K562 (cell line): ENCODE data around the gene DESI2. TPM values are rescaled to one million over a fixed set of nuclear protein-coding genes. Genes with fewer than 3 reads are reported as not detected.

Source experiments
- ATAC-seq: fragments of 200-7000 bp; cut with Tn5 transposase; 3 replicates; pipeline ENCODE4 v1.9.1; 2020; ENCODE audit warnings: moderate library complexity
- BruUV-seq: library from RNA; stranded (reverse); fragments of 400-500 nt; replicated peaks from 2 replicates; lab custom pipeline; 2021; lab: Mats Ljungman, UMichigan
- CTCF ChIA-PET: fragments of 300-600 bp; formaldehyde crosslinking; extraction: SDS; loops from one replicate; lab custom pipeline; 2021; ENCODE audit warnings: low intra/inter-chr PET ratio; lab: Yijun Ruan, JAX
- POLR2A ChIA-PET: fragments of 300-600, 350-650 bp; sonication (Branson Sonifier 250); formaldehyde crosslinking; extraction: SDS; loops from one replicate; lab custom pipeline; 2021; ENCODE audit warnings: antibody characterized with exemption, inconsistent platforms; lab: Yijun Ruan, JAX
- DNase-seq, 4 experiments: peaks; one replicate each; pipeline versions ENCODE4 v3.0.0 to v3.0.0-alpha.2; 2011 to 2018; ENCODE audit warnings: low spot score in 3 of 4, mixed read lengths in 3 of 4; ENCODE audit errors: extremely low read depth in 1 of 4
- FAIRE-seq: peaks from 2 replicates; lab custom pipeline; 2011; peaks lifted over from hg19 to GRCh38; lab: Jason Lieb, UNC
- H2AFZ ChIP-seq: 2 replicates; pipeline ENCODE4 v1.6.0; 2011; ENCODE audit warnings: low read depth, low read length, control low read depth, inconsistent platforms
- H3K27ac ChIP-seq: fragments of 200-600 bp; 3 replicates; pipeline ENCODE4 v1.8.0; 2011; ENCODE audit warnings: low read depth, mild to moderate bottlenecking, control low read depth, inconsistent platforms, low read length, moderate library complexity, mixed read lengths; ENCODE audit errors: extremely low read depth
- H3K27me3 ChIP-seq, 2 experiments: fragments of 300-600 bp in 1 of 2; 2 replicates in 1 of 2; 3 replicates in 1 of 2; pipeline versions ENCODE4 v1.6.0 to v1.8.0; 2011; ENCODE audit warnings: inconsistent platforms in 2 of 2, low read length in 2 of 2, mild to moderate bottlenecking in 1 of 2, mixed read lengths in 1 of 2, moderate library complexity in 1 of 2; ENCODE audit not compliant: control insufficient read depth in 2 of 2, insufficient read depth in 2 of 2
- H3K36me3 ChIP-seq: fragments of 300-600 bp; 3 replicates; pipeline ENCODE4 v1.8.0; 2011; ENCODE audit warnings: mild to moderate bottlenecking, low read length, inconsistent platforms; ENCODE audit not compliant: control insufficient read depth, insufficient read depth
- H3K4me1 ChIP-seq, 2 experiments: fragments of 200-600 bp in 1 of 2; replicated peaks in 1 of 2; 2 replicates in 1 of 2; 3 replicates in 1 of 2; pipeline versions ENCODE4 v1.5.1 to v1.8.0; 2011; ENCODE audit warnings: inconsistent platforms in 2 of 2, low read length in 2 of 2, mild to moderate bottlenecking in 1 of 2, mixed read lengths in 1 of 2, moderate library complexity in 1 of 2; ENCODE audit not compliant: control insufficient read depth in 2 of 2, insufficient read depth in 2 of 2
- H3K4me2 ChIP-seq: 2 replicates; pipeline ENCODE4 v1.6.1; 2011; ENCODE audit warnings: low read length, control low read depth, inconsistent platforms, mixed read lengths; ENCODE audit not compliant: insufficient read depth
- H3K4me3 ChIP-seq: fragments of 200-600 bp; sonication (generic), shearing (Covaris generic); 2 replicates; pipeline ENCODE4 v1.5.1; 2016; ENCODE audit warnings: control low read depth, inconsistent platforms
- H3K79me2 ChIP-seq: fragments of 200-600 bp; 3 replicates; pipeline ENCODE4 v1.8.0; 2011; ENCODE audit warnings: low read length, inconsistent platforms; ENCODE audit not compliant: control insufficient read depth, insufficient read depth
- H3K9ac ChIP-seq, 2 experiments: 2 replicates each; pipeline versions ENCODE4 v1.6.0 to v1.6.1; 2011; ENCODE audit warnings: low read depth in 2 of 2, low read length in 2 of 2, control low read depth in 1 of 2, inconsistent platforms in 1 of 2, mild to moderate bottlenecking in 1 of 2, mixed read lengths in 1 of 2; ENCODE audit not compliant: insufficient read depth in 1 of 2
- H3K9me1 ChIP-seq: one replicate; pipeline ENCODE4 v1.6.0; 2011; ENCODE audit warnings: inconsistent platforms, mild to moderate bottlenecking, low read length, moderate library complexity; ENCODE audit not compliant: control insufficient read depth, insufficient read depth
- H3K9me3 ChIP-seq: replicated peaks from 2 replicates; pipeline ENCODE4 v1.5.1; 2011; ENCODE audit warnings: low read depth, low read length, inconsistent platforms; ENCODE audit not compliant: control insufficient read depth, insufficient read depth
- H4K20me1 ChIP-seq: replicated peaks from 2 replicates; pipeline ENCODE4 v1.6.1; 2011; ENCODE audit warnings: low read length, inconsistent platforms, mixed read lengths; ENCODE audit not compliant: control insufficient read depth, insufficient read depth
- ARID1B ChIP-seq: fragments of 450-650 bp; IDR thresholded peaks from 2 replicates; pipeline ENCODE4 v1.6.1; 2016; ENCODE audit warnings: antibody characterized with exemption, mild to moderate bottlenecking, inconsistent platforms
- ATF3 ChIP-seq, 2 experiments: fragments of 450-650 bp in 1 of 2; sonication (generic) in 1 of 2; formaldehyde crosslinking in 1 of 2; IDR thresholded peaks in 1 of 2; conservative IDR thresholded peaks in 1 of 2; 2 replicates each; pipeline versions ENCODE4 v1.6.1 to v1.8.1; 2016 to 2023; ENCODE audit warnings: mild to moderate bottlenecking in 2 of 2, moderate library complexity in 2 of 2, inconsistent platforms in 1 of 2, missing genetic modification reagents in 1 of 2
- CEBPB ChIP-seq: fragments of 450-650 bp; IDR thresholded peaks from 2 replicates; pipeline ENCODE4 v1.6.1; 2016; ENCODE audit warnings: missing genetic modification characterization, missing compliant biosample characterization
- CEBPG ChIP-seq, 3 experiments: fragments of 200-800 bp in 1 of 3; sonication (Bioruptor generic) in 1 of 3; sonication (generic) in 1 of 3; formaldehyde crosslinking in 1 of 3; IDR thresholded peaks in 2 of 3; conservative IDR thresholded peaks in 1 of 3; 2 replicates each; pipeline versions ENCODE4 v1.6.1 to v1.8.0; 2016 to 2022; ENCODE audit warnings: missing compliant biosample characterization in 2 of 3, missing genetic modification characterization in 2 of 3, mild to moderate bottlenecking in 1 of 3, missing genetic modification reagents in 1 of 3
- CREBBP ChIP-seq: IDR thresholded peaks from one replicate; pipeline ENCODE4 v1.6.1; 2012; ENCODE audit warnings: low read depth, mild to moderate bottlenecking, control low read depth, inconsistent platforms, low read length
- CREM ChIP-seq: IDR thresholded peaks from 2 replicates; pipeline ENCODE4 v1.6.1; 2014; ENCODE audit warnings: antibody characterized with exemption, low read depth
- GATA2 ChIP-seq: sonication (generic); formaldehyde crosslinking; IDR thresholded peaks from 2 replicates; pipeline ENCODE4 v1.4.0; 2020; ENCODE audit warnings: mild to moderate bottlenecking, missing genetic modification reagents
- IRF9 ChIP-seq: fragments of 450-650 bp; IDR thresholded peaks from 2 replicates; pipeline ENCODE4 v1.6.1; 2016; ENCODE audit warnings: missing biosample characterization, missing genetic modification characterization
- POLR2H ChIP-seq: IDR thresholded peaks from 2 replicates; pipeline ENCODE4 v1.6.1; 2016; ENCODE audit warnings: missing genetic modification characterization, low read depth, mild to moderate bottlenecking, control low read depth, missing compliant biosample characterization, moderate library complexity
- RBFOX2 ChIP-seq: fragments of 200-400 bp; formaldehyde crosslinking; IDR thresholded peaks from 2 replicates; pipeline ENCODE4 v1.6.1; 2017; ENCODE audit warnings: low read depth, mild to moderate bottlenecking, low read length, moderate library complexity
- WGBS: fragments of 100-300 bp; shearing (Covaris generic); methylation state at CpG from one replicate; pipeline ENCODE4 v1.1.6; 2016; ENCODE audit warnings: low coverage, mixed read lengths; ENCODE audit not compliant: insufficient coverage; ENCODE audit errors: missing lambda C conversion rate; 5-methylcytosine and 5-hydroxymethylcytosine counted together
- in situ Hi-C: fragments of 300-500 bp; cut with MboI; formaldehyde crosslinking; loops from 4 replicates; pipeline ENCODE4 v1.15.0; 2018; ENCODE audit warnings: inconsistent platforms, mixed read lengths
- intact Hi-C: fragments of 100-400 bp; cut with micrococcal nuclease; formaldehyde crosslinking; loops from 2 replicates; pipeline ENCODE4 v1.14.2; 2022
- polyA plus RNA-seq, 8 experiments: library from polyadenylated mRNA; depleted of rRNA in 4 of 8; stranded (reverse) in 5 of 8; unstranded in 3 of 8; fragments of >200 nt; fragmentation: Nextera tagmentation in 2 of 8; fragmentation: Illumina TruSeq in 1 of 8; extraction: Ambion mirVana in 2 of 8; extraction: Trizol in 1 of 8; gene quantifications; 2 replicates each; pipeline versions ENCODE4 v1.2.1 to v1.2.3, GENCODE V29; 2011 to 2014; ENCODE audit warnings: inconsistent platforms in 1 of 8, missing spikeins in 1 of 8
- total RNA-seq, 7 experiments: library from RNA; depleted of rRNA in 6 of 7; stranded (reverse); fragments of >200 nt in 6 of 7; fragmentation: Illumina TruSeq in 2 of 7; extraction: Trizol in 2 of 7; gene quantifications; 2 replicates each; pipeline versions ENCODE4 v1.2.1 to v1.2.3, GENCODE V29; 2011 to 2021; ENCODE audit warnings: low replicate concordance in 1 of 7
- TF ChIP-seq, protein P1 (sequence below): fragments of 200-800 bp; sonication (Bioruptor generic); IDR thresholded peaks from 2 replicates; pipeline ENCODE4 v1.6.1; 2017; ENCODE audit warnings: missing genetic modification characterization, missing compliant biosample characterization

The DESI2 gene
- total and polyA plus RNA-seq, 9 of the 15 experiments (the other 6 are each of a cell fraction or from before 2014, with no cell fraction given): 17.4 to 59.4 (median 38.4) TPM

GRCh38 chr1:244674446-244674845, 21.5 kb downstream of the DESI2 start:
- H3K4me1 ChIP-seq: no peaks in the 10 kb centered on the region
- H3K9ac ChIP-seq: no peak overlapping the region
- BruUV-seq: no TSS peak
- no peak for FAIRE-seq
- H3K4me3 ChIP-seq: no peak overlapping the region
- H4K20me1 ChIP-seq: no peaks in the 10 kb centered on the region
- no peak overlapping the region for H2AFZ ChIP-seq
- H3K9me3 ChIP-seq: no peaks in the 10 kb centered on the region
- no peaks in the 10 kb centered on the region for H3K27me3 ChIP-seq
- ChIA-PET POLR2A (interaction anchor here (0.9 kb wide), 1 partner anchor 9 kb away, joined by 4 read pairs; no protein-coding TSS in a partner anchor), CTCF (no interaction called here)
- H3K27ac ChIP-seq: no peak overlapping the region
- TF ChIP-seq CREM: no peak
- DNase-seq: no peak
- H3K9me1 ChIP-seq: no peaks in the 10 kb centered on the region
- peaks cover 54% of the 10 kb centered on the region for H3K79me2 ChIP-seq
- ATAC-seq: no peak
- WGBS: 70% methylated on average over 4 of the region's 4 CpGs
- in situ Hi-C loops (no loop called here), intact Hi-C loops (no loop called here)
- peaks cover 21% of the 10 kb centered on the region; the same call in 1 of the 3 replicates for H3K36me3 ChIP-seq
- no peak overlapping the region for H3K4me2 ChIP-seq

DNA sequence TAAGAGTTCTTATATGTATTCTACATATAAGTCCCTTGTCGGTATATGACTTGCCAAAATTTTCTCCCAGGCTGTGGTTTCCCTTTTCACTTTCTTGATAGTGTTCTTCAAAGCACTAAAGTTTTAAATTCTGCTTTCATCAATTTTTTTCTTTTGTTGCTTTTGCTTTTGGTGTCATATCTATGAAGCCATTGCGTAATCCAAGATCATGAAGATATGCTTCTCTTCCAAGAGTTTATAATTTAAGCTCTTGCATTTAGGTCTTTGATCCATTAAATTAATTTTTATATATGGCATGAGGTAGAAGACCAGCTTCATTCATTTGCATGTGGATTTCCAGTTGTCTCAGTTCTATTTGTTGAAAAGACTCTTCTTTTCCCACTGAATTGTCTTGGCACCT, 22.2 kb downstream of the DESI2 start:
- intact Hi-C loops (no loop called here), in situ Hi-C loops (no loop called here)
- Histone ChIP-seq H3K9ac (no peak overlapping the region), H3K79me2 (peaks cover 52% of the 10 kb centered on the region), H4K20me1 (no peaks in the 10 kb centered on the region), H3K4me3 (no peak overlapping the region), H3K27me3 (no peaks in the 10 kb centered on the region), H3K4me1 (no peaks in the 10 kb centered on the region), H3K4me2 (no peak overlapping the region), H3K9me1 (no peaks in the 10 kb centered on the region), H3K27ac (no peak overlapping the region; the same call in 2 of the 3 replicates), H2AFZ (no peak overlapping the region), H3K36me3 (peaks cover 17% of the 10 kb centered on the region; the same call in 1 of the 3 replicates), H3K9me3 (no peaks in the 10 kb centered on the region)
- no TSS peak for BruUV-seq
- no peak for ATAC-seq
- ChIA-PET CTCF (no interaction called here), POLR2A (interaction anchor here (0.9 kb wide), 1 partner anchor 9 kb away, joined by 4 read pairs; no protein-coding TSS in a partner anchor)
- 67% methylated on average over 2 of the region's 2 CpGs for WGBS
- no peak for DNase-seq
- no peak for FAIRE-seq
- TF ChIP-seq CEBPG (CRISPR knock-in tag; IDR thresholded peaks at IDR 0.05) (peak; percentile 62; the same call in 1 of the 2 replicates), CEBPG (tag; conservative IDR thresholded peaks at IDR 0.05 in 1 of 2, IDR thresholded peaks at IDR 0.05 in 1 of 2) (peak; percentile 90 to 99), CREBBP (no peak), GATA2 (0 out of 2 replicates have a peak, but pooled peaks have one; percentile 30), RBFOX2 (no peak), CEBPB (peak; percentile 98), IRF9 (tag) (peak; percentile 77), ATF3 (IDR thresholded peaks at IDR 0.05) (peak; percentile 40; the same call in 1 of the 2 replicates), ATF3 (CRISPR knock-in tag; conservative IDR thresholded peaks at IDR 0.05) (no peak), ARID1B (0 out of 2 replicates have a peak, but pooled peaks have one; percentile 8), POLR2H (tag) (0 out of 2 replicates have a peak, but pooled peaks have one; percentile 38)
- TF ChIP-seq, protein P1, sequence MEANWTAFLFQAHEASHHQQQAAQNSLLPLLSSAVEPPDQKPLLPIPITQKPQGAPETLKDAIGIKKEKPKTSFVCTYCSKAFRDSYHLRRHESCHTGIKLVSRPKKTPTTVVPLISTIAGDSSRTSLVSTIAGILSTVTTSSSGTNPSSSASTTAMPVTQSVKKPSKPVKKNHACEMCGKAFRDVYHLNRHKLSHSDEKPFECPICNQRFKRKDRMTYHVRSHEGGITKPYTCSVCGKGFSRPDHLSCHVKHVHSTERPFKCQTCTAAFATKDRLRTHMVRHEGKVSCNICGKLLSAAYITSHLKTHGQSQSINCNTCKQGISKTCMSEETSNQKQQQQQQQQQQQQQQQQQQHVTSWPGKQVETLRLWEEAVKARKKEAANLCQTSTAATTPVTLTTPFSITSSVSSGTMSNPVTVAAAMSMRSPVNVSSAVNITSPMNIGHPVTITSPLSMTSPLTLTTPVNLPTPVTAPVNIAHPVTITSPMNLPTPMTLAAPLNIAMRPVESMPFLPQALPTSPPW: no peak
